ENCODE results near the gene SLC25A34. TPM values are rescaled to one million over a fixed set of nuclear protein-coding genes. Genes with fewer than 3 reads are reported as not detected.
A peak's percentile ranks its signal among the peaks of the same experiment; 100 is the strongest.

Gene SLC25A34
- total RNA-seq, 2 donors from 2014 or later, result 2.4 to 7.5 TPM

DNA sequence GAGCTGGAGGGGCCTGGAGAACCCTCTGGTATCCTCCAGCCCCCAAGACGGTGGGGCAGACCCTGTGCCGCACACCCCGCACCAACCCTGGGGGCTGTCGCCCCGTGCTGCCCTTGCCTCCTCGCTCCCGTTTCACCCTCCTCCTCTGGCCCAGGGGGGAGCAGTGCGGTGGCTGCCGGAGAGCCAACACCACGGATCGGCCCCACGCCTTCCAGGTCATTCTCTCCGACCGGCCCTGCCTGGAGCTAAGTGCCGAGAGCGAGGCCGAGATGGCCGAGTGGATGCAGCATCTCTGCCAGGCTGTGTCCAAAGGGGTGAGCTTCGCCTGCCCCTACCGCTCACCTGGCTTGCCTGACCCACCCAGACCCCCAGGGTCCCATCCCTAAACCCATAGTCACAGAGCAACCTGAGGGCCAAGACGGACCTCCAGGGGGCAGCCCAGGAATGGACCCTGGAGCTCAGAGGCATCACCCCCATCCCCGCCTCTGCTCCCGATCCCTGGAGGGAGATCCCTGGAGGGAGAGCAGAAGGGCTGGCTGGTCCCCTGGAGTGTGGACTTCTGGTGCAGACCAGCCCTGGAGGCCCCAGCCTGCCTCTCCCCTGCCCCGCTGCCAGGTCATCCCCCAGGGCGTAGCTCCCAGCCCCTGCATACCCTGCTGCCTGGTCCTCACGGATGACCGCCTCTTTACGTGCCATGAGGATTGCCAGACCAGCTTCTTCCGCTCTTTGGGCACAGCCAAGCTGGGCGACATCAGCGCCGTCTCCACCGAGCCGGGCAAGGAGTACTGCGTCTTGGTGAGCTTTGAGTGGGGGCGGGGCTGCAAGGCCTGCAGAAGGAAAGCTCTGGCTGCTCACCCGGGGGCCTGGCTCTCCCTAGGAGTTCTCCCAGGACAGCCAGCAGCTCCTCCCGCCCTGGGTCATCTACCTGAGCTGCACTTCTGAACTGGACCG lies 4.0 kb upstream of the SLC25A34 start:
- H3K4me1 ChIP-seq (ENCODE audit: control insufficient read depth in 1 of 2, low read depth in 2 of 2), result peaks cover 15 to 28% of the 10 kb centered on the region in 2 donors
- peaks cover 66% of the 10 kb centered on the region for H3K36me3 ChIP-seq
- peak overlapping the region in 1 of 2 donors; percentile 5 for H3K27ac ChIP-seq
- DNase-seq (ENCODE audit: low spot score) (no peak), ATAC-seq (ENCODE audit: insufficient number of reproducible peaks, low FRiP score, low read depth) (no peak)
- no peak overlapping the region for H3K4me3 ChIP-seq
- TF ChIP-seq, protein P1, sequence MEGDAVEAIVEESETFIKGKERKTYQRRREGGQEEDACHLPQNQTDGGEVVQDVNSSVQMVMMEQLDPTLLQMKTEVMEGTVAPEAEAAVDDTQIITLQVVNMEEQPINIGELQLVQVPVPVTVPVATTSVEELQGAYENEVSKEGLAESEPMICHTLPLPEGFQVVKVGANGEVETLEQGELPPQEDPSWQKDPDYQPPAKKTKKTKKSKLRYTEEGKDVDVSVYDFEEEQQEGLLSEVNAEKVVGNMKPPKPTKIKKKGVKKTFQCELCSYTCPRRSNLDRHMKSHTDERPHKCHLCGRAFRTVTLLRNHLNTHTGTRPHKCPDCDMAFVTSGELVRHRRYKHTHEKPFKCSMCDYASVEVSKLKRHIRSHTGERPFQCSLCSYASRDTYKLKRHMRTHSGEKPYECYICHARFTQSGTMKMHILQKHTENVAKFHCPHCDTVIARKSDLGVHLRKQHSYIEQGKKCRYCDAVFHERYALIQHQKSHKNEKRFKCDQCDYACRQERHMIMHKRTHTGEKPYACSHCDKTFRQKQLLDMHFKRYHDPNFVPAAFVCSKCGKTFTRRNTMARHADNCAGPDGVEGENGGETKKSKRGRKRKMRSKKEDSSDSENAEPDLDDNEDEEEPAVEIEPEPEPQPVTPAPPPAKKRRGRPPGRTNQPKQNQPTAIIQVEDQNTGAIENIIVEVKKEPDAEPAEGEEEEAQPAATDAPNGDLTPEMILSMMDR (IDR thresholded peaks at IDR 0.05), result no peak
- no peaks in the 10 kb centered on the region for H3K27me3 ChIP-seq (replicated peaks; ENCODE audit: insufficient read depth)
- no peaks in the 10 kb centered on the region for H3K9me3 ChIP-seq

DNA sequence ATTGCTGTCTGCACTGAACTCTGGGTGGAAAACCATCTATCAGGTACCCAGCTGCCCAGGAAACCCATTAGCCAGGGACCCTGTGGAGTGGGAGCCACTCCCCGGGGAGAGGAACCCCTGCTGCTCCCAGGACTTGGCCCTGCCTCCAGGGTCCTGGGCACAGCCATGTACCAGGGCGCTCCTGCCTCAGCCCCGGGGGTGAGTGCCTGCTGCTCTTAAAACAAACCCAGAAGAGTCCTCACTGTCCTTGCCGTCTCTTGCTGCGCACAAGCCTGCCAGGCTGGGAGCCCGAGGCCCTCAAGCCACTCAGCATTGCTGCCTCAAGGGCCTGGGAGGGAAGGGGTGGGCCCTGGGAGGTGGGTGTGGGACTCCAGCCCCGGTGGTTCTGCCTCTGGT lies 3.4 kb upstream of the SLC25A34 start:
- Histone ChIP-seq H3K36me3 (peaks cover 59% of the 10 kb centered on the region), H3K4me3 (no peak overlapping the region), H3K9me3 (no peaks in the 10 kb centered on the region), H3K4me1 (ENCODE audit: control insufficient read depth in 1 of 2, low read depth in 2 of 2) (peaks cover 16 to 35% of the 10 kb centered on the region in 2 donors), H3K27ac (no peak overlapping the region), H3K27me3 (replicated peaks; ENCODE audit: insufficient read depth) (no peaks in the 10 kb centered on the region)
- ATAC-seq (ENCODE audit: insufficient number of reproducible peaks, low FRiP score, low read depth), result no peak
- TF ChIP-seq, protein P1 (IDR thresholded peaks at IDR 0.05), result no peak
- DNase-seq (ENCODE audit: low spot score), result no peak

DNA sequence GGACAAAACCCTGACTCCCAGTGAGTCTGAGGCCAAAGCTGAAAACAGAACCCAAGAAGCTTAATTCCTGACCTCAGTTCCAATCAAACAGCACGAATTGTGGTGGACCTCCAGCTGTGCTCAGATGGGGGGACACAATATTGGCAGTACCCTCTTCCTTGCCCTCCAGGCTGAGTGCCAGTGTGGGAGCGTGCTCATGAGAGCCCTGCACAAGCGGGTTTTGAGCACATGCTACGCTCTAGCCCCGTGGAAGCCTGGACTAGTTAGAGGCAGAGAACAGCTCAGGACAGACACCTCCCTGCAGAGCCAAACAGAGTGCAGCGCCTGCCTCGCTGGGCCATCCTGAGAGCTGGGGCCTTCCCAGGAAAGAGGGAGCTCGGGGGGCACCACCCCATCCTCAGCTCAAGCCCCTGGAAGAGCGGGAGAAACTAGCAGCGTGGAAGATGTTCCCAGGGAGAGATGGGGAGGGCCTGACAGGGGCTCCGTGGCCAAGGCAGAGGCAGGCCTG lies 2.8 kb upstream of the SLC25A34 start:
- ATAC-seq (ENCODE audit: insufficient number of reproducible peaks, low FRiP score, low read depth) (no peak), DNase-seq (ENCODE audit: low spot score) (no peak)
- Histone ChIP-seq H3K4me3 (no peak overlapping the region), H3K36me3 (peaks cover 53% of the 10 kb centered on the region), H3K4me1 (ENCODE audit: control insufficient read depth in 1 of 2, low read depth in 2 of 2) (peaks cover 16 to 38% of the 10 kb centered on the region in 2 donors), H3K27ac (no peak overlapping the region), H3K27me3 (replicated peaks; ENCODE audit: insufficient read depth) (no peaks in the 10 kb centered on the region), H3K9me3 (no peaks in the 10 kb centered on the region)
- TF ChIP-seq, protein P1 (IDR thresholded peaks at IDR 0.05), result no peak

DNA sequence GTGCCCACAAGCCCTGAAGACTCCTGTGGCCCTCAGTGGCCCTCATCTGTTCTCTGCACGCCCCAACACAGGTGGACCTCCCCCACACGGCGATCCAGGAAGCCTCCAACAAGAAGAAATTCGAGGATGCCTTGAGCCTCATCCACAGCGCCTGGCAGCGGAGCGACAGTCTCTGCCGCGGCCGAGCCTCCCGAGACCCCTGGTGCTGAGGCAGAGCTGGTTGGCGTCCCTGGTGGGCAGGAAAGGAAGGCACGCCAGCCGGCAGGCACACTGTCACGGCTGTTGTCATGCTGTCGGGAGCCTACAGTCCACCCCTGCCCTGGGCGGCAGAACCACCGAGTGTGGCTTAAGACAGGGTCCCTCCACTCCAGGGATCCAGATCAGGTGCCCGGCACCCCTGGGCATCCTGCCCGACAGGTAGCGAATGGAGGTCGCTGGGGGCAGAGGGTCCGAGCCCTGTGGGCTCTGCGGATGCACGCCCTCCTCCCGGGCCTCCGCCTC lies 2.3 kb upstream of the SLC25A34 start:
- H3K36me3 ChIP-seq, result peaks cover 48% of the 10 kb centered on the region
- ATAC-seq (ENCODE audit: insufficient number of reproducible peaks, low FRiP score, low read depth), result no peak
- H3K9me3 ChIP-seq, result no peaks in the 10 kb centered on the region
- peak overlapping the region in 1 of 2 donors; percentile 38 for H3K27ac ChIP-seq
- TF ChIP-seq, protein P1 (IDR thresholded peaks at IDR 0.05), result no peak
- H3K4me3 ChIP-seq, result no peak overlapping the region
- peaks cover 16 to 43% of the 10 kb centered on the region in 2 donors for H3K4me1 ChIP-seq (ENCODE audit: control insufficient read depth in 1 of 2, low read depth in 2 of 2)
- H3K27me3 ChIP-seq (replicated peaks; ENCODE audit: insufficient read depth), result no peaks in the 10 kb centered on the region
- no peak for DNase-seq (ENCODE audit: low spot score)

DNA sequence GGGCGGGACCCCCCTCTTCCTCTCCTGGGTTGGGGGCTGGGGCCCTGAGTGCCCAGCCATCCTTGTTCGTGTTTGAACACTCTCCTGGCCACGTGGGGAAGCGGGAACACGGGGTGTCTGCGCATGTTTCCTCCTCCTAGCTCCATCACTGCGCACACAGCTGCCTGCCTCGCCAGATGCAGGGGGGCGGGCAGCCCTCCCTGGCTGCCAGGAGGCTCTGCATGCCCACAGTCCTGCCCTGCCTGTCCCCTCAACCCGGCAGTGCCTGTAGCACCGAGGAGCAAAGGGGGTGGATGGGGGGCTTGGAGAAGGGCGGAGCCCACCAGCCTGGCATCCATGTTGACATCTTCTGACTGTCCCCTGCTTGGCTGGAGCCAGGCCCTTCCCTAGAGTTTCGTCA lies 1.8 kb upstream of the SLC25A34 start:
- no peak for ATAC-seq (ENCODE audit: insufficient number of reproducible peaks, low FRiP score, low read depth)
- Histone ChIP-seq H3K9me3 (no peaks in the 10 kb centered on the region), H3K27me3 (replicated peaks; ENCODE audit: insufficient read depth) (no peaks in the 10 kb centered on the region), H3K36me3 (peaks cover 44% of the 10 kb centered on the region), H3K27ac (peak overlapping the region; percentile 38 to 74), H3K4me1 (ENCODE audit: control insufficient read depth in 1 of 2, low read depth in 2 of 2) (peaks cover 16 to 47% of the 10 kb centered on the region in 2 donors), H3K4me3 (no peak overlapping the region)
- DNase-seq (ENCODE audit: low spot score), result no peak
- TF ChIP-seq, protein P1 (IDR thresholded peaks at IDR 0.05), result no peak
